H9 (cell line): ENCODE measurements around the gene ARID3A. TPM values are rescaled to one million over a fixed set of nuclear protein-coding genes. Genes with fewer than 3 reads are reported as not detected.

ENCODE experiments used
- DNase-seq: peaks from one replicate; pipeline ENCODE4 v3.0.0-alpha.2; 2017
- H2AFZ ChIP-seq: one replicate; pipeline ENCODE4 v1.6.1; 2013; ENCODE audit warnings: mild to moderate bottlenecking, low read length, control low read depth, moderate library complexity
- H2AK5ac ChIP-seq: 2 replicates; pipeline ENCODE4 v1.6.1; 2013; ENCODE audit warnings: low read length, control low read depth, mixed read lengths; ENCODE audit not compliant: insufficient read length
- H2BK120ac ChIP-seq: one replicate; pipeline ENCODE4 v1.6.1; 2013; ENCODE audit warnings: low read depth, mild to moderate bottlenecking, low read length, control low read depth, inconsistent platforms; ENCODE audit not compliant: poor library complexity, severe bottlenecking
- H2BK12ac ChIP-seq: 2 replicates; pipeline ENCODE4 v1.6.1; 2013; ENCODE audit warnings: low read length, control low read depth, mixed read lengths, low read depth; ENCODE audit not compliant: insufficient read length
- H2BK15ac ChIP-seq: 2 replicates; pipeline ENCODE4 v1.6.1; 2013; ENCODE audit warnings: low read depth, low read length, control low read depth
- H2BK20ac ChIP-seq: one replicate; pipeline ENCODE4 v1.6.1; 2013; ENCODE audit warnings: low read depth, mild to moderate bottlenecking, low read length, control low read depth, inconsistent platforms; ENCODE audit not compliant: poor library complexity, severe bottlenecking
- H2BK5ac ChIP-seq: 2 replicates; pipeline ENCODE4 v1.6.1; 2013; ENCODE audit warnings: low read length, control low read depth, mixed read lengths; ENCODE audit not compliant: insufficient read length
- H3K14ac ChIP-seq: 2 replicates; pipeline ENCODE4 v1.6.1; 2013; ENCODE audit warnings: low read length, control low read depth; ENCODE audit not compliant: insufficient read depth
- H3K18ac ChIP-seq: 2 replicates; pipeline ENCODE4 v1.6.1; 2013; ENCODE audit warnings: low read depth, mild to moderate bottlenecking, mixed read lengths, low read length, control low read depth; ENCODE audit not compliant: insufficient read length
- H3K23ac ChIP-seq: 2 replicates; pipeline ENCODE4 v1.6.1; 2013; ENCODE audit warnings: low read length, control low read depth, mixed read lengths, low read depth; ENCODE audit not compliant: insufficient read length
- H3K23me2 ChIP-seq: 2 replicates; pipeline ENCODE4 v1.6.1; 2013; ENCODE audit warnings: low read depth, mild to moderate bottlenecking, mixed read lengths, low read length, control low read depth; ENCODE audit not compliant: insufficient read length, poor library complexity, severe bottlenecking
- H3K27ac ChIP-seq: 2 replicates; pipeline ENCODE4 v1.5.1; 2013; ENCODE audit warnings: low read length, control low read depth, mixed read lengths, low read depth; ENCODE audit not compliant: insufficient read length
- H3K27me3 ChIP-seq: 2 replicates; pipeline ENCODE4 v1.6.1; 2013; ENCODE audit warnings: low read length, control low read depth, inconsistent platforms; ENCODE audit not compliant: insufficient read depth
- H3K4ac ChIP-seq: 2 replicates; pipeline ENCODE4 v1.6.1; 2013; ENCODE audit warnings: low read depth, mild to moderate bottlenecking, control low read depth, inconsistent platforms, low read length, moderate library complexity
- H3K4me1 ChIP-seq: 2 replicates; pipeline ENCODE4 v1.6.1; 2013; ENCODE audit warnings: low read length, control low read depth, inconsistent platforms; ENCODE audit not compliant: insufficient read depth
- H3K4me2 ChIP-seq: 2 replicates; pipeline ENCODE4 v1.6.1; 2013; ENCODE audit warnings: low read length, control low read depth, mixed read lengths; ENCODE audit not compliant: insufficient read length, insufficient read depth
- H3K56ac ChIP-seq: 2 replicates; pipeline ENCODE4 v1.6.1; 2013; ENCODE audit warnings: low read depth, mild to moderate bottlenecking, mixed read lengths, low read length, control low read depth; ENCODE audit not compliant: insufficient read length
- H3K79me1 ChIP-seq: 2 replicates; pipeline ENCODE4 v1.6.1; 2013; ENCODE audit warnings: low read depth, mild to moderate bottlenecking, moderate library complexity, low read length, control low read depth, inconsistent platforms; ENCODE audit not compliant: insufficient read depth, poor library complexity, severe bottlenecking
- H3K79me2 ChIP-seq: 2 replicates; pipeline ENCODE4 v1.6.1; 2013; ENCODE audit warnings: low read length, control low read depth, inconsistent platforms; ENCODE audit not compliant: insufficient read depth
- H3K9ac ChIP-seq: 2 replicates; pipeline ENCODE4 v1.6.1; 2013; ENCODE audit warnings: low read length, control low read depth, mixed read lengths; ENCODE audit not compliant: insufficient read length; ENCODE audit errors: extremely low read depth
- H3K9me3 ChIP-seq: one replicate; pipeline ENCODE4 v1.6.1; 2013; ENCODE audit warnings: low read depth, low read length, inconsistent platforms; ENCODE audit not compliant: control insufficient read depth
- H3T11ph ChIP-seq: one replicate; pipeline ENCODE4 v1.6.1; 2013; ENCODE audit warnings: mild to moderate bottlenecking, low read length, control low read depth, inconsistent platforms
- H4K20me1 ChIP-seq: one replicate; pipeline ENCODE4 v1.6.1; 2013; ENCODE audit not compliant: control insufficient read depth, insufficient read length, insufficient read depth
- H4K5ac ChIP-seq: 2 replicates; pipeline ENCODE4 v1.6.1; 2013; ENCODE audit warnings: low read depth, mild to moderate bottlenecking, mixed read lengths, low read length, control low read depth; ENCODE audit not compliant: insufficient read length
- H4K8ac ChIP-seq: replicated peaks from 2 replicates; pipeline ENCODE4 v1.6.1; 2013; ENCODE audit warnings: low read length, control low read depth, mixed read lengths, low read depth; ENCODE audit not compliant: insufficient read length
- H4K91ac ChIP-seq: 2 replicates; pipeline ENCODE4 v1.6.1; 2013; ENCODE audit warnings: low read depth, mild to moderate bottlenecking, moderate library complexity, mixed read lengths, low read length, control low read depth; ENCODE audit not compliant: insufficient read length
- H3K27ac Mint-ChIP-seq, 3 experiments: 2 replicates in 2 of 3; 3 replicates in 1 of 3; pipeline ENCODE4 v1.8.0; 2020 to 2021; ENCODE audit warnings: mixed read lengths in 3 of 3, mild to moderate bottlenecking in 1 of 3, moderate library complexity in 1 of 3
- H3K27me3 Mint-ChIP-seq: 2 replicates; pipeline ENCODE4 v1.8.0; 2021; ENCODE audit warnings: low read depth, mild to moderate bottlenecking, moderate library complexity, mixed read lengths
- H3K36me3 Mint-ChIP-seq, 3 experiments: 2 replicates in 2 of 3; 3 replicates in 1 of 3; pipeline ENCODE4 v1.8.0; 2020 to 2021; ENCODE audit warnings: low read depth in 3 of 3, mixed read lengths in 3 of 3; ENCODE audit not compliant: insufficient read depth in 1 of 3
- H3K4me1 Mint-ChIP-seq, 2 experiments: 2 replicates each; pipeline ENCODE4 v1.8.0; 2020; ENCODE audit warnings: mixed read lengths in 2 of 2
- H3K4me3 Mint-ChIP-seq, 2 experiments: 2 replicates in 1 of 2; 3 replicates in 1 of 2; pipeline ENCODE4 v1.8.0; 2020 to 2021; ENCODE audit warnings: mild to moderate bottlenecking in 2 of 2, mixed read lengths in 2 of 2, moderate library complexity in 1 of 2
- H3K9me3 Mint-ChIP-seq, 2 experiments: 2 replicates in 1 of 2; 3 replicates in 1 of 2; pipeline ENCODE4 v1.8.0; 2020; ENCODE audit warnings: mild to moderate bottlenecking in 2 of 2, mixed read lengths in 2 of 2, moderate library complexity in 1 of 2
- CTCF ChIP-seq: fragments of 200-600 bp; sonication (generic); conservative IDR thresholded peaks from 3 replicates; pipeline ENCODE4 v1.8.0; 2021; ENCODE audit warnings: antibody characterized with exemption, mild to moderate bottlenecking
- WGBS: extraction: QIAGEN DNeasy Blood & Tissue Kit; methylation state at CpG from one replicate; pipeline ENCODE4 v1.1.7; 2013; ENCODE audit warnings: missing lambda C conversion rate, low lambda C conversion rate, mixed read lengths; ENCODE audit not compliant: insufficient read length; ENCODE audit errors: extremely low coverage; 5-methylcytosine and 5-hydroxymethylcytosine counted together
- total RNA-seq: library from RNA; stranded (reverse); gene quantifications from 2 replicates; pipeline ENCODE4 v1.2.1, GENCODE V29; 2021

ARID3A gene
- total RNA-seq, 1 experiment from 2014 or later = 98.3 TPM

- H3K79me1 ChIP-seq = no peaks in the 10 kb centered on the region
- H2BK15ac ChIP-seq = no peak overlapping the region; the same call in 1 of the 2 replicates
- no peaks in the 10 kb centered on the region for H3K79me2 ChIP-seq
- H3K4me2 ChIP-seq = no peak overlapping the region
- TF ChIP-seq CTCF = no peak
- H3K27ac Mint-ChIP-seq = no peak overlapping the region
- no peak overlapping the region for H3T11ph ChIP-seq
- no peak overlapping the region for H3K18ac ChIP-seq
- WGBS = no CpG with 5 or more reads among the region's 37 CpGs
- no peak overlapping the region for H3K14ac ChIP-seq
- H3K23ac ChIP-seq = no peak overlapping the region
- no peak overlapping the region for H2BK20ac ChIP-seq
- H4K91ac ChIP-seq = no peak overlapping the region
- H4K20me1 ChIP-seq = peaks cover 12% of the 10 kb centered on the region
- H3K36me3 Mint-ChIP-seq = peaks cover 10 to 27% (median 25%) of the 10 kb centered on the region in 3 experiments; a peak in 6 of 7 replicates
- no peak overlapping the region for H2BK12ac ChIP-seq
- no peak overlapping the region for H3K56ac ChIP-seq
- DNase-seq = no peak
- H3K27me3 ChIP-seq = no peaks in the 10 kb centered on the region
- H3K27me3 Mint-ChIP-seq = no peaks in the 10 kb centered on the region; the same call in 1 of the 2 replicates
- H3K23me2 ChIP-seq = no peaks in the 10 kb centered on the region
- H2AK5ac ChIP-seq = no peak overlapping the region
- H4K5ac ChIP-seq = no peak overlapping the region
- no peak overlapping the region for H2BK5ac ChIP-seq
- no peak overlapping the region for H3K4me3 Mint-ChIP-seq
- H3K9me3 ChIP-seq = no peaks in the 10 kb centered on the region
- H3K27ac ChIP-seq = no peak overlapping the region
- H3K4me1 Mint-ChIP-seq = no peaks in the 10 kb centered on the region
- no peak overlapping the region for H4K8ac ChIP-seq
- H2BK120ac ChIP-seq = no peak overlapping the region
- no peak overlapping the region for H3K4ac ChIP-seq
- no peak overlapping the region for H2AFZ ChIP-seq
- H3K9me3 Mint-ChIP-seq = no peaks in the 10 kb centered on the region
- no peaks in the 10 kb centered on the region for H3K4me1 ChIP-seq
- no peak overlapping the region for H3K9ac ChIP-seq
These were observed 19.8 kb downstream of the ARID3A start for GRCh38 chr19:945401-946252.
